Glomerular endothelial cell (primary cell): Measurements from ENCODE around the gene NRL. TPM values are rescaled to one million over a fixed set of nuclear protein-coding genes. Genes with fewer than 3 reads are reported as not detected.

Experiments used
- DNase-seq: peaks from one replicate; pipeline ENCODE4 v3.0.0-alpha.2; 2011; ENCODE audit warnings: low read depth, low spot score; ENCODE audit errors: extremely low read depth
- total RNA-seq: library from RNA; depleted of rRNA; stranded (reverse); fragments of >200 nt; gene quantifications from 2 replicates; pipeline ENCODE4 v1.2.3, GENCODE V29; 2015

The NRL gene
- total RNA-seq, 1 donor from 2014 or later: 0.70 TPM

GRCh38 chr14:24100982-24101494 is 13.7 kb downstream of the NRL start:
- DNase-seq: no peak

- DNase-seq: no peak
These were observed 14.4 kb downstream of the NRL start for GRCh38 chr14:24100197-24100981.

DNA sequence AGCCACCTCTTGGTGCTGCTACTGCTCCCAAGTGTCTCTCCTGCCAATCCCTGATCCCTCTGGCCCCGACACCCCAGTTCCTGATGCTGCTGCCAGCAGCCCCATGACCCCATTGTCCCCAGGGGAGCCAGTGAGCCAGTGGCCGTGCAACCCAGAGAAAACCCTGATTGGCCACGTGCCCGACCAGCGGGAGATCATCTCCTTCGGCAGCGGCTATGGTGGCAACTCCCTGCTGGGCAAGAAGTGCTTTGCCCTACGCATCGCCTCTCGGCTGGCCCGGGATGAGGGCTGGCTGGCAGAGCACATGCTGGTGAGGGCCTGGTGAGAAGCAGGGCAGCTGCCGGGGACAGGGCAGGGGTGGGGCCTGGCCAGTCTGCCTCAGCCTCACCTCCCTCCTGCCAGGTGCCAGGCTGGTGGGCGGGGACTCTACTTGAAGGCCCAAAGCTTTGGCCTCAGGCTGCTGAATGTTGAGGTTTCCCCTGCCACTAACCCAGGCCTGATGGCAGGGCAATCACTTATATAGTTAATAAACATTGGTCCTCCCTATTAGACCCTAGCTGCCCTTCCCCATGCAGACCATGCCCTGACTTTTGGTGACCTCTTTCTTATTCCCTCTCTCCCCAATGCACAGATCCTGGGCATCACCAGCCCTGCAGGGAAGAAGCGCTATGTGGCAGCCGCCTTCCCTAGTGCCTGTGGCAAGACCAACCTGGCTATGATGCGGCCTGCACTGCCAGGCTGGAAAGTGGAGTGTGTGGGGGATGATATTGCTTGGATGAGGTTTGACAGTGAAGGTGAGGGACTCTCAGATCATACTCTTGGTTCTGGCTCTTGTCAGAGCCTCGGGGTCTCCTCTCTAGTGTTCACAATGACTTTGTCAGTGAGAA is 15.6 kb downstream of the NRL start:
- no peak for DNase-seq

DNA sequence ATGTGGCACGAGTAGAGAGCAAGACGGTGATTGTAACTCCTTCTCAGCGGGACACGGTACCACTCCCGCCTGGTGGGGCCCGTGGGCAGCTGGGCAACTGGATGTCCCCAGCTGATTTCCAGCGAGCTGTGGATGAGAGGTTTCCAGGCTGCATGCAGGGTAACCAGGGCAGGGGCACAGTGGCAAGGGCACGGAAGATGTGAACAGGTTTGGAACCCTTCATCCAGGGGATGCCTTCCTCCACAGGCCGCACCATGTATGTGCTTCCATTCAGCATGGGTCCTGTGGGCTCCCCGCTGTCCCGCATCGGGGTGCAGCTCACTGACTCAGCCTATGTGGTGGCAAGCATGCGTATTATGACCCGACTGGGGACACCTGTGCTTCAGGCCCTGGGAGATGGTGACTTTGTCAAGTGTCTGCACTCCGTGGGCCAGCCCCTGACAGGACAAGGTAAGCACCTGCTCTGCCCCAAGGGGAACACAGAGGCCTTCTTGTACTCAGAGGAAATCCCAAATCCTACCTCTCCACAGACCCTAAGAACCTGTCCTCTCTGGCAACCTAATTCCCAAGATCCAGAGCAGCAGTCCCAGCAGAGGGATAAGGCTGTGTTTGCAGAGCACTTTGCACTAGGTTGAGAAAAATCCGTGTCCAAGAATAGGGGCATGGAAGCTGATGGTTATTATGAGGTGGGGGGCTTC is 16.4 kb downstream of the NRL start:
- no peak for DNase-seq

DNA sequence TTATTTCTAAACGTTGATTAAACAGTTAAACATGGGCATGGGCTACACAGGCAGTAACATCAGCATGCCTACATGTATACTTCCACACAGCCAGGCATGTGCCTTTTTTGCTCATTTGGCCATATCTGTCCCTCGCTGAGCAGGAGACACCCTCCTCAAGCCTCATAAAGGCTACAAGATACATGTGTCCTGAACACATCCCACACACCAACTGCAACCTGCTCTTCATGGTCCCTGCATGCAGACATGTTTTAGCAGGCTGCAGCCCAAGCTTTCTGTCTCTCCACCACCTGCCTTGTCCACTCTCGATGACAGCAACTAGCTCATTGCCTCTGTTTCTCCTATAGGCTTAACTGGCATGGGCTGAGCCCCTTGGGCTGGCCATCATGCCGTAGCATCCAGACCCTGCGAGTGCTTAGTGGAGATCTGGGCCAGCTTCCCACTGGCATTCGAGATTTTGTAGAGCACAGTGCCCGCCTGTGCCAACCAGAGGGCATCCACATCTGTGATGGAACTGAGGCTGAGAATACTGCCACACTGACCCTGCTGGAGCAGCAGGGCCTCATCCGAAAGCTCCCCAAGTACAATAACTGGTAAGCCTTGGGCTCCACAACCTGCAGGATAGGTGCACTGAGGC is 18.1 kb downstream of the NRL start:
- DNase-seq: no peak

DNA sequence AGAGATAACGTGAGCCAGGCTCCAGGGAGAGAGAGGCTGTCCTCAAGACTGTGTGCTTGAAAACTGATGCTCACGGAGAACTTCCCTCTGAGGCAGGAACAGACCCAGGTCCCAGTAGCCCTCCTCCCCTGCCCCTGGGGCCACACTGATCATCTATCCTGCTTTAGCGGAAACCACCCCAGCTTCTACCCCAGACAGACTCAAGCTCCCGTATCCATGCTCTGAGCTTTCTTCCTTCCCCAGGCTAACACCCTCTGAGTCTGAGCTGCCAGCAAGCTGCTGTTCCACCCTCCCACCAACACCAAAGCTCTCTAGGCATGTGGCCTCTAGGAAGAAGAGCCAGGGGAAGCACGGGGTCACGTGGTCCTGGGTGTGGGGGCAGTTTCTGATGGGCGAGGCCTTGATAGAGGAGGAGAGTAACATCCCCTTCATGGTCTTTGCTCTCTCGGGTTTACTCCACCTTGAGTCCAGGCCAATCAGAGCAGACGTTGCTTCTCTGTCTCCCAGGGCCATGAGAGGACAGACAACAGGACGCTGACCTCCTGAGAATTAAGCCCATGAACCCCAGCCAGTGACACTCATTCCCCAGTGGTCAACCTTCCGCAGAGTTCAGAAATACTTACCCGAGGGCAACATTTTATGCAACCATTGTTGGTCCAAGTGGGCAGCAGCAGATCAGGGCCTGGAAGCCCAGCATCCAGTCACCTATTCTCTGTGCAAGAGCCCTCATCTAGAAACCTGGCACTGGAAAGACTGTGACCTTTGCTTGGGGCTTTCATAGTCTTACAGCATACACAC is 19.3 kb downstream of the NRL start:
- no peak for DNase-seq

- no peak for DNase-seq
These were observed 19.9 kb downstream of the NRL start for GRCh38 chr14:24094841-24095270.

GRCh38 chr14:24093901-24094840 is 20.6 kb downstream of the NRL start, which contains the start of gene PCK2:
Gene PCK2 (plus strand): TSS chr14:24094311. CDS start chr14:24094406, 95 bp downstream.
- DNase-seq: no peak

DNA sequence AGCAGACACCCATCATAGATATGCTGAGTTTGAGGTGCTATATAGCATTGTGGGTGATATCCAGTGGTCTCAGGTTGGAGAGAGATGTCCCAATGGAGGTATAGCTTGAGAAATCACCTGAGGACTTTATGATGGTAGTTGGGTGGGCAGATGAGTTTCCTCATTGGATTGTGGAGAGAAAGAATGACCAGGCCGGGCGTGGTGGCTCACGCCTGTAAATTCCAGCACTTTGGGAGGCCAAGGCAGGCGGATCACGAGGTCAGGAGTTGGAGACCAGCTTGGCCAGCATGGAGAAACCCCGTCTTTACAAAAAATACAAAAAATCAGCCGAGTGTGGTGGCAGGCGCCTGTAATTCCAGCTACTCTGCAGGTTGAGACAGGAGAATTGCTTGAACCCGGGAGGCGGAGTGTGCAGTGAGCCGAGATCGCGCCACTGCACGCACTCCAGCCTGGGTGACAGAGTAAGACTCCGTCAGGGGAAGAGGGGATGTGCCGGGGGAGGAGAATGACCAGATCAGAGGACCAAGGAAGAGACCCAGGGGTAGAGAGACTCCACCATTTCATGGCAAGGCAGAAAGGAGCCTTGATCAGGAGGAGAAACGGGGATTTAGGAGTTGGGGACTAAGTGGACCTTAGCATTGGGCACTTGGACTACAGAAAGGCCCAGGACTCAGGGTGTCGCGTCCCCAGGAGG is 21.4 kb downstream of the NRL start:
- no peak for DNase-seq

- DNase-seq: no peak
These were observed 22.1 kb downstream of the NRL start for GRCh38 chr14:24092505-24093206.

DNA sequence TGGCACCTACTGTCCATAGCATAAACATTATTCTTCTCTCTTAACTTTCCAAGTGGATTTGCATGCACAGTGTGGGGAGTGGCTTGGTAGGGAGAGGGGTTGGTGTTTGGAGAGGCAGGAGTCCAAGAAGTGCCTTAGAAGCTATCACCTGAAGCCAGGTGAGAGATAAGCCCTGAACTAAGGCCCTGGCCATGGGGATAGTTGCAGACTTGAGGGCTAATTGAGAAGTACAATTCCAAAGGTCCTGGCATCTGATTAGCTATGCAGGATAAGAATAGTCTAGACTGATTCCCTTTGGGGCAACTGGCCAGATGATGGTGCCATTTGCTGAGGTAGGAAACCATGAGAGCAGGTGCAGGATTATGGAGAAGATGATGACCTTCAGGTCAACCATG is 22.6 kb downstream of the NRL start:
- no peak for DNase-seq

DNA sequence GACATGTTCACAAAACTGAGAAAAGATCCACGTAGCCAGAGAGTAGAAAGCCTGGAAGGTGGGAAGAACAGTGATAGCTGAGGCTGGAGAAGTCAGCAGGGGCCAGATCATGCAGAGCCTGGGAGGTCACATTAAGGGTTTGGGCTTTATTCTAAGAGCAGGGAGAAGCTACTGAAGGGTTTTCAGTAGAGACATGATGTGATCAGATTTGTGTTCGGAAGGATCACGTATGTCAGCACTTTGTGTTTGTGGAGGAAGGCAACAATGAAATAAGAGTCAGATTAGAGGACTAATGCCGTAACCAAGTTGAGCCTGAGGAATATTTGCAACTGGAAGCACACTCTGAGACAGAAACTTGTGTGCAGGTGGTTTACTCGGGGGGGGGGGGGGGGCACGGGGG is 24.9 kb downstream of the NRL start:
- DNase-seq: no peak

GRCh38 chr14:24088095-24088494 is 26.7 kb downstream of the NRL start:
- DNase-seq: no peak

DNA sequence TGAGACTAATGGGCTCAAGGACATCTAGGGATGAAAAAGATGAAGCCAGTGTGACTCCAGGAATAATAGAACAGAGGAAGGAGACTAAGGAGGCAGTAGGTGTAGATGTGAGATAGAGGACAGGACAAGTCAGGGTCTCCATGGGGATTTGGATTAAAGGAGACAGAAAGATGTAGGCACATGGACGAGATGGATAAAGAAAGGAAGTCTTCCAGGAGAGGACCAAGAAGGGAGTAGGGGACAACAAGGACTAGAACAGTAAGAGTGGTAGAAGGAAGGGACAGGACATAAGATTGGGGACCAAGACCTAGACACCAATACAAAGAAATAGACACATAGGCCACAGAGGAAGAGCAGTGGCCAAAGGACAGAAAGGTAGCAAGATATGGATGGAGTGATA is 27.7 kb downstream of the NRL start:
- DNase-seq: no peak

GRCh38 chr14:24086193-24086955 is 28.4 kb downstream of the NRL start:
- no peak for DNase-seq

DNA sequence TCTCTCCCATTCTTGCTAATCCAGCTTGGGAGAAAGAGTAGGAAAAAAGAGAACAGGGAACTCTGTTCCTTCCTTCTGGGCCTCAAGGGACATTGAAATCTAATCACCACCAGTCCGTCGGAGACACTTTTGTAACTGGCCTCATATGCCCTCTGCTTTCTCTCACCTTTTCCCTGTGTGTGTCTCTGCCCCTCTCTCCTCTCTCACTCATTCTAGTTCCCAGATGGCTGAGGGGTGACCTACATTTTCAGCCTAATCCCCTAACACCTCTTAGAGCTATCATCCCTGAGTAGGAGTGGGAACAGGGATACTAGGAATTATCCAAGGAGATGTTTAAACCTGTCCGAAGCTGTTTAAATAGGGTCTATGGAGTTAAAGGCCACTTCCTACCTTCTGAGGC is 29.5 kb downstream of the NRL start:
- DNase-seq: no peak

GRCh38 chr14:24084440-24084839 is 30.3 kb downstream of the NRL start:
- DNase-seq: no peak
